AG04450 (cell line): ENCODE results near the gene CD72. TPM values are rescaled to one million over a fixed set of nuclear protein-coding genes. Genes with fewer than 3 reads are reported as not detected.
"Not testable (repeated sequence)": the region's sequence is repeated elsewhere in the genome, so short reads cannot be mapped to it uniquely, and the experiment has no call there.

Experiments
- CTCF ChIA-PET: fragments of 300-600, 350-600 bp; formaldehyde crosslinking; extraction: SDS; loops from one replicate; lab custom pipeline; 2022; ENCODE audit warnings: antibody characterized with exemption, inconsistent platforms; lab: Charles Lee
- POLR2A ChIA-PET: fragments of 350-600 bp; formaldehyde crosslinking; extraction: SDS; loops from one replicate; lab custom pipeline; 2021; ENCODE audit warnings: antibody characterized with exemption, inconsistent platforms; lab: Yijun Ruan, JAX
- DNase-seq: peaks from one replicate; pipeline ENCODE4 v3.0.0-alpha.2; 2011; ENCODE audit warnings: low read depth, low spot score
- H3K27ac ChIP-seq: one replicate; pipeline ENCODE4 v1.5.1; 2012; ENCODE audit warnings: low read depth, low read length, control low read depth
- H3K27me3 ChIP-seq: one replicate; pipeline ENCODE4 v1.6.0; 2012; ENCODE audit warnings: low read length; ENCODE audit not compliant: control insufficient read depth, insufficient read depth
- H3K4me3 ChIP-seq: 2 replicates; pipeline ENCODE4 v1.5.1; 2011; ENCODE audit warnings: mild to moderate bottlenecking, low read depth, low read length, control low read depth
- H3K9me3 ChIP-seq: 2 replicates; pipeline ENCODE4 v1.5.1; 2012; ENCODE audit warnings: low read length; ENCODE audit not compliant: control insufficient read depth, insufficient read depth
- polyA plus RNA-seq: library from polyadenylated mRNA; depleted of rRNA; stranded (reverse); fragments of >200 nt; gene quantifications from 2 replicates; pipeline ENCODE4 v1.2.3, GENCODE V29; 2011
- TF ChIP-seq, protein P1 (sequence below): IDR thresholded peaks from 2 replicates; pipeline ENCODE4 v1.5.1; 2011; ENCODE audit warnings: low read depth, low read length, control low read depth, inconsistent platforms

Gene CD72
- polyA plus RNA-seq, 1 experiment: 0.86 TPM

GRCh38 chr9:35599763-35600604 is 18.2 kb downstream of the CD72 start:
- TF ChIP-seq, protein P1, sequence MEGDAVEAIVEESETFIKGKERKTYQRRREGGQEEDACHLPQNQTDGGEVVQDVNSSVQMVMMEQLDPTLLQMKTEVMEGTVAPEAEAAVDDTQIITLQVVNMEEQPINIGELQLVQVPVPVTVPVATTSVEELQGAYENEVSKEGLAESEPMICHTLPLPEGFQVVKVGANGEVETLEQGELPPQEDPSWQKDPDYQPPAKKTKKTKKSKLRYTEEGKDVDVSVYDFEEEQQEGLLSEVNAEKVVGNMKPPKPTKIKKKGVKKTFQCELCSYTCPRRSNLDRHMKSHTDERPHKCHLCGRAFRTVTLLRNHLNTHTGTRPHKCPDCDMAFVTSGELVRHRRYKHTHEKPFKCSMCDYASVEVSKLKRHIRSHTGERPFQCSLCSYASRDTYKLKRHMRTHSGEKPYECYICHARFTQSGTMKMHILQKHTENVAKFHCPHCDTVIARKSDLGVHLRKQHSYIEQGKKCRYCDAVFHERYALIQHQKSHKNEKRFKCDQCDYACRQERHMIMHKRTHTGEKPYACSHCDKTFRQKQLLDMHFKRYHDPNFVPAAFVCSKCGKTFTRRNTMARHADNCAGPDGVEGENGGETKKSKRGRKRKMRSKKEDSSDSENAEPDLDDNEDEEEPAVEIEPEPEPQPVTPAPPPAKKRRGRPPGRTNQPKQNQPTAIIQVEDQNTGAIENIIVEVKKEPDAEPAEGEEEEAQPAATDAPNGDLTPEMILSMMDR: peak; percentile 16; the same call in 1 of the 2 replicates
- Histone ChIP-seq H3K27me3 (no peaks in the 10 kb centered on the region), H3K27ac (no peak overlapping the region), H3K4me3 (no peak overlapping the region), H3K9me3 (no peaks in the 10 kb centered on the region; the same call in 1 of the 2 replicates)
- ChIA-PET POLR2A (no interaction called here), CTCF (interaction anchor here (1.4 kb wide), 1 partner anchor 119 kb away, joined by 4 read pairs; no protein-coding TSS in a partner anchor)
- DNase-seq: no peak

GRCh38 chr9:35598866-35599590 is 19.2 kb downstream of the CD72 start:
- ChIA-PET POLR2A (no interaction called here), CTCF (no interaction called here)
- Histone ChIP-seq H3K9me3 (peaks cover 6% of the 10 kb centered on the region), H3K4me3 (no peak overlapping the region), H3K27ac (no peak overlapping the region), H3K27me3 (no peaks in the 10 kb centered on the region)
- no peak for DNase-seq
- TF ChIP-seq, protein P1: no peak

DNA sequence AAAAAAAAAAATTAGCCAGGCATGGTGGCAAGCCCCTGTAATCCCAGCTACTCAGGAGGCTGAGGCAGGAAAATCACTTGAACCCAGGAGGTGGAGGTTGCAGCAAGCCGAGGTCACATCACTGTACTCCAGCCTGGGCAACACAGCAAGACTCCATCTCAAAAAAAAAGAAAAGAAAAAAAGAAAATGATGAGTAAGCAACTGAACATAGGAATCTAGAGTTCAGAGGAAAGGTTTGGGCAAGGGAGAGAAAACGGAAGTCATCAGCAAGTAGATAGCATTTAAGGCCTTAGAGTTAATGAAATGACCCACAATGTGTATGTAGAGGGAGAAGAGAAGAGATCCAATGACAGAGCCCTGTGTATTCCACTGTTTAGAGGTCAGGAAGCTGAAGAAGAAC is 21.3 kb downstream of the CD72 start:
- CTCF ChIA-PET, H3K27me3 ChIP-seq, H3K27ac ChIP-seq, DNase-seq, H3K4me3 ChIP-seq, POLR2A ChIA-PET: not testable (repeated sequence)
- H3K9me3 ChIP-seq: peaks cover 15% of the 10 kb centered on the region

GRCh38 chr9:35594471-35594870 is 23.7 kb downstream of the CD72 start:
- POLR2A ChIA-PET: no interaction called here
- CTCF ChIA-PET: interaction anchor here (0.6 kb wide), 1 partner anchor 317 kb away, joined by 4 read pairs; no protein-coding TSS in a partner anchor

DNA sequence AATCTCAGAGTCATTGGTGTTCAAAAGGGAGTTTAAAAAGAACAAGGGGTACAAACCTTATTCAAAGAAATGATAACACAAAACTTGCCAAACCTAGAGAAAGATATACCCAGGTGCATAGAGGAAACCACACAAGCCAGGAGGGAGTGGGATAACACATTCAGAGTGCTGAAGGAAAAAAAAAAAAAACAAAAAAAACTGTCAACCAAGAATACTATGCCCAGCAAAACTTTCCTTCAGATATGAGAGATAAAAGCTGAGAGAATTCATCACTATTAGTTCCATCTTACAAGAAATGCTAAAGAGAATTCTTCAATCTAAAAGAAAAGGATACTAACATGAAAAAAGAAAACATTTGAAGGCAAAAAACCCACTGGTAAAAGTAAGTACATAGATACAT is 24.6 kb downstream of the CD72 start:
- TF ChIP-seq, protein P1: no peak
- no peak overlapping the region for H3K27ac ChIP-seq
- peaks cover 3% of the 10 kb centered on the region for H3K27me3 ChIP-seq
- no peak for DNase-seq
- H3K4me3 ChIP-seq: no peak overlapping the region
- ChIA-PET POLR2A (no interaction called here), CTCF (no interaction called here)
- peaks cover 15% of the 10 kb centered on the region; the same call in 1 of the 2 replicates for H3K9me3 ChIP-seq

More at GRCh38 chr9:35594471-35594870, 23.7 kb downstream of the CD72 start:
- H3K27ac ChIP-seq: no peak overlapping the region
- peaks cover 3% of the 10 kb centered on the region for H3K27me3 ChIP-seq
- no peak overlapping the region for H3K4me3 ChIP-seq
- TF ChIP-seq, protein P1: no peak
- peaks cover 15% of the 10 kb centered on the region for H3K9me3 ChIP-seq
- no peak for DNase-seq

DNA sequence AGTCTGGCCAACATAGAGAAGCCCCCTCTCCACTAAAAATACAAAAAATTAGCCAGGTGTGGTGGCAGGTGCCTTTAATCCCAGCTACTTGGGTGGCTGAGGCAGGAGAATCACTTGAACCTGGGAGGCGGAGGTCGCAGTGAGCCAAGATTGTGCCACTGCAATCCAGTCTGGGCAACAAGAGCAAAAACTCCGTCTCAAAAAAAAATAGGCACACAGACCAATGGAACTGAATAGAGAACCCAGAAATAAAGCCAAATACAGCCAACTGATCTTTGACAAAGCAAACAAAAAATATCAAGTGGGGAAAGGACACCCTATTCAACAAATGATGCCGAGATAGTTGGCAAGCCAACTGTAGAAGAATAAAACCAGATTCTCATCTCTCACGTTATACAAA is 29.7 kb downstream of the CD72 start:
- H3K9me3 ChIP-seq, H3K27ac ChIP-seq, DNase-seq, H3K4me3 ChIP-seq, CTCF ChIA-PET: not testable (repeated sequence)
- peaks cover 15% of the 10 kb centered on the region for H3K27me3 ChIP-seq
- POLR2A ChIA-PET: interaction anchor here (0.6 kb wide), 1 partner anchor 997 kb away, joined by 6 read pairs; no protein-coding TSS in a partner anchor

GRCh38 chr9:35584681-35585080 is 33.5 kb downstream of the CD72 start:
- Histone ChIP-seq H3K9me3 (peaks cover 14% of the 10 kb centered on the region), H3K27me3 (peaks cover 13% of the 10 kb centered on the region)
- H3K27ac ChIP-seq, H3K4me3 ChIP-seq, DNase-seq, POLR2A ChIA-PET, CTCF ChIA-PET: not testable (repeated sequence)

- H3K27ac ChIP-seq, H3K4me3 ChIP-seq, POLR2A ChIA-PET, DNase-seq, CTCF ChIA-PET: not testable (repeated sequence)
- Histone ChIP-seq H3K27me3 (peaks cover 13% of the 10 kb centered on the region), H3K9me3 (peaks cover 14% of the 10 kb centered on the region)
Measured at GRCh38 chr9:35583521-35583920, 34.7 kb downstream of the CD72 start.
